ENCODE results near the gene MPL.
A peak's percentile ranks its signal among the peaks of the same experiment; 100 is the strongest.
"Not testable (repeated sequence)": the region's sequence is repeated elsewhere in the genome, so short reads cannot be mapped to it uniquely, and the experiment has no call there.

The MPL gene

GRCh38 chr1:43379476-43379875, 41.9 kb downstream of the MPL start:
- no peak for DNase-seq (ENCODE audit: low read depth)

- DNase-seq (ENCODE audit: low read depth): no peak
Observed at GRCh38 chr1:43381612-43382011, 44.0 kb downstream of the MPL start.

GRCh38 chr1:43382027-43382779, 44.6 kb downstream of the MPL start:
- no peak for DNase-seq (ENCODE audit: low read depth)

GRCh38 chr1:43383449-43383848, 45.8 kb downstream of the MPL start:
- DNase-seq (ENCODE audit: low read depth): no peak

GRCh38 chr1:43386676-43387075, 49.1 kb downstream of the MPL start:
- no peak for DNase-seq (ENCODE audit: low read depth)

- DNase-seq (ENCODE audit: low read depth): no peak
Observed at GRCh38 chr1:43387976-43388599, 50.5 kb downstream of the MPL start.

- no peak for DNase-seq (ENCODE audit: low read depth)
Observed at GRCh38 chr1:43388613-43389012, 51.0 kb downstream of the MPL start.

- DNase-seq (ENCODE audit: low read depth): peak; percentile 81
Observed at GRCh38 chr1:43389326-43390313, 52.0 kb downstream of the MPL start, which contains the start of the genes MED8 and SZT2. MED8 (minus strand) TSS chr1:43389800; CDS start chr1:43389764, 36 bp downstream. SZT2 (plus strand) TSS chr1:43389899; CDS start chr1:43389969, 70 bp downstream.

GRCh38 chr1:43392702-43393101, 55.1 kb downstream of the MPL start:
- no peak for DNase-seq (ENCODE audit: low read depth)

GRCh38 chr1:43395523-43395922, 57.9 kb downstream of the MPL start:
- DNase-seq (ENCODE audit: low read depth): no peak

- DNase-seq (ENCODE audit: low read depth): no peak
Observed at GRCh38 chr1:43396059-43396458, 58.4 kb downstream of the MPL start.

GRCh38 chr1:43398227-43398626, 60.6 kb downstream of the MPL start:
- no peak for DNase-seq (ENCODE audit: low read depth)

- DNase-seq (ENCODE audit: low read depth): not testable (repeated sequence)
Observed at GRCh38 chr1:43400441-43400840, 62.8 kb downstream of the MPL start.

GRCh38 chr1:43402089-43402865, 64.7 kb downstream of the MPL start:
- no peak for DNase-seq (ENCODE audit: low read depth)

Measured in stimulated activated CD8-positive, alpha-beta memory T cell treated with anti-CD3 and anti-CD28 coated beads, Interleukin-15, amount 100 ng/mL, for 24 hours (primary cell).